HG03575 (cell line): ENCODE measurements around the gene RNASEH2A.

ENCODE experiments used
- ATAC-seq: cut with Tn5 transposase; IDR thresholded peaks from one replicate; pipeline ENCODE4 v1.9.1; 2021; ENCODE audit not compliant: unreplicated experiment, insufficient number of reproducible peaks, low FRiP score; ENCODE audit errors: extremely low read depth

Gene RNASEH2A

DNA sequence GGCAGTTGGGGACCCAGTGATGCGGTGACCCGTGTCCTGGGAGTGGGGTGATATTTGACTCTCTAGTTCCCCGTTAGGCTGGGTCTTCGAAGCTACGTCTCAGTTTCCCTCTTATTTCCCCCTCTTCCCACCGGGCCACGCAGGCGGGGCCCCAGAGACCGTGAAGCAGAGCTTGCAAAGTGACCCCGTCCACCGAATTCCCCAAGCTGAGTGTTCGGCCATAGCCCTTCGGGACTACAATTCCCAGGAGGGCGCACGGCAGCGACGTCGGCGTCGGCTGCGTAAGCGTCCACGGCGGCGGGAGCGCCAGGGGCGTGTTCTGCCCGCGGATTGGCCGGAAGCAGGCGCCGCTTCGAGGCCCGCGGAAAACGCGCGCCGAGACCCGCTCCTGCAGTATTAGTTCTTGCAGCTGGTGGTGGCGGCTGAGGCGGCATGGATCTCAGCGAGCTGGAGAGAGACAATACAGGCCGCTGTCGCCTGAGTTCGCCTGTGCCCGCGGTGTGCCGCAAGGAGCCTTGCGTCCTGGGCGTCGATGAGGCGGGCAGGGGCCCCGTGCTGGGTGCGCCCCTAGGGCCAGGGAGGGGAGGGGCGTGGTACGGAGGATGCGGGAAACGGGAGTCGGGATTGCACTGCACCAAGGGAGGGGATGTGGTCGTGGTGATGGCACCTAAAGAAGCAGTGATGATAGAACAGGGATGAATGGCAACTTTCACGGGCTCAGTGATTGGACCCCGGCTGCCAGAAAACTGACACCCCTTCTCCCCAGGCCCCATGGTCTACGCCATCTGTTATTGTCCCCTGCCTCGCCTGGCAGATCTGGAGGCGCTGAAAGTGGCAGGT, at the start of gene RNASEH2A:
Gene RNASEH2A (plus strand): TSS at position 343 of the 840 bp plus-strand sequence. CDS start 90 bp downstream, at position 433.
- no peak for ATAC-seq

- ATAC-seq: no peak
These were observed 48.7 kb upstream of the RNASEH2A start for GRCh38 chr19:12757544-12758274.

GRCh38 chr19:12759686-12760085, 46.7 kb upstream of the RNASEH2A start:
- ATAC-seq: no peak

- ATAC-seq: no peak
These were observed 43.3 kb upstream of the RNASEH2A start for GRCh38 chr19:12763100-12763499.

DNA sequence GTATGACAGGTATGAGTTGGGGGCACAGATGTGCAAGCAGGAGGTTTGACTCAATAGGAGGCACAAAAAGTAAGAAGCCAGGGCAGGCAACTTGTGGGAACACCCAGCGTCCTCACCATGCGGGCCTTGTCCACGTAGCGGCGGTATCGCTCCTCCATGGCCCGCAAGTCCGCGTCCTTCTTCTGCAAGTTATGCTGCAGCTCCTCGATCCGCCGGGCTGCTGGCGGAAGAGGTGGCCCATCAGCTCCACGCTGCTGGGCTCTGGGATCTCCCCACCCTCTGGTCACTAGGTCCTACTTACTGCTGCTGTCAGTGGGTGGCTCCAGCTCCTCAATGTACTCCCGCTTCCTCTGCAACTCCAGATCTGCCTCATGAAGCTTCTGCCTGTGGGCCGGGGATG, 41.7 kb upstream of the RNASEH2A start:
- no peak for ATAC-seq

DNA sequence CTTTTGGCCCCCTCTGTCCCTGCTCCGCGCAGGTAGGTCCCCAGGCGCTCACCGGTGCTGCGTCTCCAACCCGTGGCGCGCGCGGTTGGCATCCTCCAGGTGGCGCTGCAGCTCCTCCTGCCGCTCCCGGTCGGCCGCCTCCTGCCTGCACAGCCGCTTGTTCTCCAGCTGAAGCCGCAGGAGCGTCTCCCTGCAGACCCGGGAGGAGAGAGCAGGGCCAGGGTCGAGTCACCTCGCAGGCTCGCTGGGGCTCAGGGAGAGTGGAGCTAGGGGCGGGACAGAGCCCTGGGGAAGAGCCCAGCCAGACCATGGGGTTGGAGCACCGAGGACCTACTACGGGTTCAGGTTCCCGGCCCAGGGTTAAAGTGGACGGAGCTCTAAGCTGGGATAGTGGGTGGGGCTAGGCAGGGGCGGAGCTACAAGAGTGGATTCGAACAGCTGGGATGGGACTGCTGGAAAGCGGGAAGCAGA, 40.3 kb upstream of the RNASEH2A start:
- no peak for ATAC-seq

DNA sequence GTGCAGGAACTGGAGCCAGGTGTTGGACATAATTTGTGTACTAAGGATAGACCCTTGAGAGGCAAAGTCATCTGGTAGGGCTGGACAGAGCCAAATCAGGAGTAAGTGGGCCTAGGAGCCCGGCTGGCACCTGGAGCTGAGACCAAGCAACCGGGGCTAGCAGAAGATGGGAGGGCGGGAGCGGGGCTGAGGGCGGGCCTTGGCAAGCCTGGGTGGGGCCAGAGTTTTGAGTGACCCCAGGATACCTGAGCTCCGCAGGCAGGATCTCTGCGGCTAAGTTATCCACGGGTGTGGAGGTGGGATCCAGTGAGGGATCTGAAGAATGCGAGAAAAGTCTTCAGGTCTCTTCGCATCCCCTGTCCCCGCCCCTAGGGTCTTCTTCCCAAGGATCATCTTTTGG, 39.2 kb upstream of the RNASEH2A start:
- no peak for ATAC-seq

GRCh38 chr19:12767666-12768065, 38.7 kb upstream of the RNASEH2A start:
- ATAC-seq: no peak

DNA sequence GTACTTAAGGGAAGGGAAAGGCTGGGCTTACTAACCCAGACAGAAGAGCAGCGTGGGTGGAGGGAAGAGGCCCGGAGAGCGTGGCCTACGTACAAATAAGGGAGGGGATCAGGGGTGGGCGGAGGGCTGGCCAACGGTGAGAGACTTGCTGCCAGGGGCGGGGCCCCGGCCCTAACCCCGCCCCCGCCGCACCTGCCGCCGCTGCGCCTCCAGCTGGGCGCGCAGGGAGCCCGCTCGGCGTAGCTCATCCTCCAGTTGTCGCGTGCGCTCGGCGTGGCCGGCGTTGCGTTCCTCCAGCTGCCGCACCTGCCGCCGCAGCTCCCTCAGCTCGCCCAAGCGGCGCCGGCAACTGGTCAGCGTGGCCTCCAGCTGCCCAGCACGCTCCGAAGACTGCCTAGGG, 36.7 kb upstream of the RNASEH2A start:
- ATAC-seq: no peak

DNA sequence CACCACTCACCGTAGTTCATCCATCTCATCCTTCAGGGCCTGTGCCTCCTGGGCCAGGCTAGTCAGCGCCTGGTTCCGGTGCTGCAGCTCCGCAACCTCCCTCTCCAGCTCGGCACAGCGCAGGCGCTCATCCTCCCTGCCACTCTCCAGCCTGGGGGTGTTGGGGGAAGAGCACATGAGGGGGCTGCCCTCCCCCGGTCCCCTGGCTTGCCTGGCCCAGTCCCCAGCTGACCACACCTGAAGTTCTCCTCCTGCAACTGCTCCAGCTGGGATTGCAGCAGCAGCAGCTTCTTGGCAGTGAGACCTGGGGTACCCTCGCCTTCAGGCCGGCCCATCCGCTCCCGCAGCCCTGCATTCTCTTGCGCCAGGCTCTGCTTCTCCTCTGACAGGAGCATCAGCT, 35.5 kb upstream of the RNASEH2A start:
- no peak for ATAC-seq

GRCh38 chr19:12772323-12772722, 34.1 kb upstream of the RNASEH2A start:
- ATAC-seq: no peak

GRCh38 chr19:12773571-12773970, 32.8 kb upstream of the RNASEH2A start:
- ATAC-seq: no peak

- no peak for ATAC-seq
These were observed 31.5 kb upstream of the RNASEH2A start, which contains the start of gene HOOK2 for GRCh38 chr19:12774588-12775555. Gene HOOK2, minus strand, starts transcription at chr19:12775552. Its CDS starts 103 bp downstream, at chr19:12775449.

GRCh38 chr19:12777217-12778016, 29.0 kb upstream of the RNASEH2A start:
- ATAC-seq: no peak

DNA sequence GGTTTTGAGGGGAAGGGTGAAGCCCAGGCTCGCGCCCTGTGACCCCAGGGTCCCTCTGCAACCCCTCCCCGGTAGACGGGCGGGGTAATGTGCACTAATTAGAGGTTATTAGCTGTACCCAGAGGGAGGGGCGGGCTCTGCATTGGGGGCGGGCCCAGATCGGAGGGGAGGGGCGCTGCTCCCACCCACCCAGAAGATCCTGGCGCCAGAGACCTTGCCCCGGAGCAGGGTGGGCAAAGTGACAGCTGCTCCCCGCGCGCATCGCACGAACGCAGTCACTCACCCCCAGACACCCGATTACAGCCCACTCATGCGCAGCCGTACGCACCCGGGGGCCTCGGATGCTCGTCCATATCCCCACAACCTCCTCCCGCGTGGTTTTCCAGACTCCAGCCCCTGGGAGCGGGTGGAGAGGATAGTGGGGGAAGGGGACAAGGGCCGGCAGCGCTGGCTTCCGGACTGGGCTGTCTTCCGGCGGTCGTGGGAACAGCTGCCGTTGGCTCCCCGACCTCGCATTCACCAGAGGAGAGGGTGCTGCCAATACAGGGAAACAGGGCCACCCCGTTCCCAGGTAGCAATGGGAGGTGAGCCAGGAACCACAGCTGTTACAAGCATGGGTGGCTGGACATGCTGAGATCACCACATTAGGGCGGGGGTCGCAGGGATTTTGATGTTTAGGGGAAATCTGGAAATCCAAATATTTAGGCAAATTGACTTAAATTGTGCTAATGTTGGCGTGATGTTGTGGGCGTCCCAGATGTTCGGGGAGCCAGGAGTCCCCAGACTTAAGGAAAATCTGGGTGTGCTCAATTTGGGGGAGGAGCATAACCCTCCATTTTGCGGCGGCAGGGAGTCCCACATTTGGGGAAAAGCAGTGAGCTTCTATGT, 28.1 kb upstream of the RNASEH2A start:
- no peak for ATAC-seq

GRCh38 chr19:12778905-12779161, 27.6 kb upstream of the RNASEH2A start:
- no peak for ATAC-seq

DNA sequence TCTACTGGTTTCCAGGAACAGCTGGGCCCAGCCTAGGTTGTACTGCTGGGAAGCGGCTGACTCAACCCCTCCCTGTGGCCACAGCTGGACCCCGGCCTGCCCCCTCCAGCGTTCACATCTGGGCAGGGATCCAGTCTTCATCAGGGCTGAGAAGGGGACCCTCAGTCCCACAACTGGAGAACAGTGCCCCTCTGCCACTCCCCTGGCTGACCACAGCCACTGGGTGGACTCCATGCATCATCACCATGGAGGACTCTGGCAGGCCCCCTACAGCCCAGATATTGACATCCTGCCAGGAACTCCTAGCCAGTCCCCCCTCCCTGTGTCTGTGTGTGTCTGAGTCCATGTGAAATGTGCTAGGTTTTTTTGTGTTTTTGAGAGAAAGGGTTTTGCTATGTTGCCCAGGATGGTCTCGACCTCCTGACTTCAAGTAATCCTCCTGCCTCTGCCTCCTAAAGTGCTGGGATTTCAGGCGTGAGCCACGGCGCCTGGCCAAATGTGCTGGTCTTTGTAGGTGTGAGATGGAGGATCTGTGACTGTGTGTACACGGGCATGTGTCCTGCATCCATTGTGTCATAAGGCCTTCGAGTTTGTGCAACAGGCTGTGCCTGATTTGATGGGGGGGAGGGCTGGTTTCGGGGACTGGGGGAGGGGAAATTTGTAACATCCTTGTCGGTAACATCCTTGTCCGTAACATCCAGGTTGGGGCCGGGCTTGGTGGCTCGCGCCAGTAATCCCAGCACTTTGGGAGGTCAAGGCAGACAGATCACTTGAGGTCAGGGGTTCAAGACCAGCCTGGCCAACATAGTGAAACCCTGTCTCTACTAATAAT, 27.0 kb upstream of the RNASEH2A start:
- ATAC-seq: no peak
